WTC11 (cell line): ENCODE data around the gene EDC4. TPM values are rescaled to one million over a fixed set of nuclear protein-coding genes. Genes with fewer than 3 reads are reported as not detected.

Source experiments
- ATAC-seq: fragments of 200-7000 bp; cut with Tn5 transposase; 2 replicates; pipeline ENCODE4 v1.10.0; 2021; ENCODE audit warnings: mild to moderate bottlenecking, moderate library complexity
- CTCF ChIA-PET: fragments of 300-600 bp; sonication (Branson Sonifier 250); formaldehyde crosslinking; loops from one replicate; lab custom pipeline; 2021; ENCODE audit warnings: antibody characterized with exemption; lab: Charles Lee
- POLR2A ChIA-PET: fragments of 350-600 bp; sonication (Branson Sonifier 250); formaldehyde crosslinking; loops from one replicate; lab custom pipeline; 2021; ENCODE audit warnings: antibody characterized with exemption; lab: Charles Lee
- DNase-seq: peaks from one replicate; pipeline ENCODE4 v3.0.0; 2021; ENCODE audit warnings: low spot score
- H3K27ac Mint-ChIP-seq: 2 replicates; pipeline ENCODE4 v1.8.0; 2021; ENCODE audit warnings: mixed read lengths
- H3K27me3 Mint-ChIP-seq: 2 replicates; pipeline ENCODE4 v1.8.0; 2021; ENCODE audit warnings: low read depth, mild to moderate bottlenecking, moderate library complexity, mixed read lengths
- H3K36me3 Mint-ChIP-seq: 2 replicates; pipeline ENCODE4 v1.8.0; 2021; ENCODE audit warnings: mixed read lengths
- H3K4me1 Mint-ChIP-seq: 2 replicates; pipeline ENCODE4 v1.8.0; 2022; ENCODE audit warnings: mixed read lengths
- H3K4me3 Mint-ChIP-seq: 2 replicates; pipeline ENCODE4 v1.8.0; 2021; ENCODE audit warnings: mild to moderate bottlenecking, moderate library complexity, mixed read lengths
- H3K9me3 Mint-ChIP-seq: 2 replicates; pipeline ENCODE4 v1.8.0; 2021; ENCODE audit warnings: mixed read lengths
- ATF6 ChIP-seq: sonication (generic); formaldehyde crosslinking; IDR thresholded peaks from 2 replicates; pipeline ENCODE4 v1.8.1; 2023; ENCODE audit warnings: mild to moderate bottlenecking, missing genetic modification reagents
- E2F5 ChIP-seq: sonication (generic); formaldehyde crosslinking; IDR thresholded peaks from 2 replicates; pipeline ENCODE4 v1.8.1; 2022; ENCODE audit warnings: mild to moderate bottlenecking, moderate library complexity, missing genetic modification reagents
- EMX1 ChIP-seq: fragments of 250-450 bp; sonication (Bioruptor Pico); IDR thresholded peaks from 2 replicates; pipeline ENCODE4 v1.8.0; 2021; ENCODE audit warnings: mild to moderate bottlenecking
- FOXJ3 ChIP-seq: sonication (generic); formaldehyde crosslinking; IDR thresholded peaks from 2 replicates; pipeline ENCODE4 v1.9.0; 2021; ENCODE audit warnings: missing genetic modification reagents, mild to moderate bottlenecking, borderline replicate concordance
- GABPB1 ChIP-seq: sonication (generic); formaldehyde crosslinking; IDR thresholded peaks from 2 replicates; pipeline ENCODE4 v1.8.1; 2023; ENCODE audit warnings: mild to moderate bottlenecking, missing genetic modification reagents
- GTF2I ChIP-seq: fragments of 250-450 bp; sonication (Bioruptor Pico); conservative IDR thresholded peaks from 2 replicates; pipeline ENCODE4 v1.4.0; 2021; ENCODE audit warnings: mild to moderate bottlenecking
- HMGXB4 ChIP-seq: sonication (generic); formaldehyde crosslinking; IDR thresholded peaks from 2 replicates; pipeline ENCODE4 v1.8.1; 2023; ENCODE audit warnings: mild to moderate bottlenecking, moderate library complexity, missing genetic modification reagents
- SMAD3 ChIP-seq: sonication (generic); formaldehyde crosslinking; IDR thresholded peaks from 2 replicates; pipeline ENCODE4 v1.8.0; 2022; ENCODE audit warnings: missing genetic modification reagents, mild to moderate bottlenecking, borderline replicate concordance
- SOX15 ChIP-seq: fragments of 250-450 bp; sonication (Bioruptor Pico); IDR thresholded peaks from 2 replicates; pipeline ENCODE4 v1.9.0; 2021; ENCODE audit warnings: mild to moderate bottlenecking
- TEAD1 ChIP-seq: sonication (generic); formaldehyde crosslinking; IDR thresholded peaks from 2 replicates; pipeline ENCODE4 v1.8.0; 2022; ENCODE audit warnings: mild to moderate bottlenecking, missing genetic modification reagents
- ZSCAN18 ChIP-seq: fragments of 250-450 bp; sonication (Bioruptor Pico); IDR thresholded peaks from 2 replicates; pipeline ENCODE4 v2.1.2; 2022; ENCODE audit warnings: mild to moderate bottlenecking, moderate library complexity
- total RNA-seq: library from RNA; stranded (reverse); gene quantifications from 3 replicates; pipeline ENCODE4 v1.2.3, GENCODE V29; 2021
- TF ChIP-seq, protein P1 (sequence below): sonication (generic); formaldehyde crosslinking; IDR thresholded peaks from 2 replicates; pipeline ENCODE4 v1.8.0; 2022; ENCODE audit warnings: mild to moderate bottlenecking, missing genetic modification reagents
- TF ChIP-seq, protein P2 (sequence below): sonication (generic); formaldehyde crosslinking; IDR thresholded peaks from 2 replicates; pipeline ENCODE4 v1.8.1; 2023; ENCODE audit warnings: mild to moderate bottlenecking, missing genetic modification reagents, borderline replicate concordance

EDC4 gene
- total RNA-seq, 1 experiment from 2014 or later = 83.7 TPM

DNA sequence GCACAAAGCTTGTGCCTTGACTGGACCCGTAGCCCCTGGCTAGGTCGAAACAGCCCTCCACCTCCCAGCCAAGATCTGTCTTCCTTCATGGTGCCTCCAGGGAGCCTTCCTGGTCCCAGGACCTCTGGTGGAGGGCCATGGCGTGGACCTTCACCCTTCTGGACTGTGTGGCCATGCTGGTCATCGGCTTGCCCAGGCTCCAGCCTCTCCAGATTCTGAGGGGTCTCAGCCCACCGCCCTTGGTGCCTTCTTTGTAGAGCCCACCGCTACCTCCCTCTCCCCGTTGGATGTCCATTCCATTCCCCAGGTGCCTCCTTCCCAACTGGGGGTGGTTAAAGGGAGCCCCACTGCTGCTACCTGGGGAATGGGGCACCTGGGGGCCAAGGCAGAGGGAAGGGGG is 55.3 kb downstream of the EDC4 start:
- no peaks in the 10 kb centered on the region for H3K36me3 Mint-ChIP-seq
- POLR2A ChIA-PET = interaction anchor here (0.9 to 1.1 kb wide), 2 partner anchors 11 to 44 kb away, joined by 3 to 6 read pairs; partner anchors contain the start of gene NRN1L
- H3K4me3 Mint-ChIP-seq = no peak overlapping the region
- DNase-seq = no peak
- TF ChIP-seq E2F5 (CRISPR knock-in tag) = no peak
- TF ChIP-seq ZSCAN18 = no peak
- TF ChIP-seq SMAD3 = no peak
- TF ChIP-seq, protein P1, sequence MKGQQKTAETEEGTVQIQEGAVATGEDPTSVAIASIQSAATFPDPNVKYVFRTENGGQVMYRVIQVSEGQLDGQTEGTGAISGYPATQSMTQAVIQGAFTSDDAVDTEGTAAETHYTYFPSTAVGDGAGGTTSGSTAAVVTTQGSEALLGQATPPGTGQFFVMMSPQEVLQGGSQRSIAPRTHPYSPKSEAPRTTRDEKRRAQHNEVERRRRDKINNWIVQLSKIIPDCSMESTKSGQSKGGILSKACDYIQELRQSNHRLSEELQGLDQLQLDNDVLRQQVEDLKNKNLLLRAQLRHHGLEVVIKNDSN (CRISPR knock-in tag) = no peak
- TF ChIP-seq, protein P2, sequence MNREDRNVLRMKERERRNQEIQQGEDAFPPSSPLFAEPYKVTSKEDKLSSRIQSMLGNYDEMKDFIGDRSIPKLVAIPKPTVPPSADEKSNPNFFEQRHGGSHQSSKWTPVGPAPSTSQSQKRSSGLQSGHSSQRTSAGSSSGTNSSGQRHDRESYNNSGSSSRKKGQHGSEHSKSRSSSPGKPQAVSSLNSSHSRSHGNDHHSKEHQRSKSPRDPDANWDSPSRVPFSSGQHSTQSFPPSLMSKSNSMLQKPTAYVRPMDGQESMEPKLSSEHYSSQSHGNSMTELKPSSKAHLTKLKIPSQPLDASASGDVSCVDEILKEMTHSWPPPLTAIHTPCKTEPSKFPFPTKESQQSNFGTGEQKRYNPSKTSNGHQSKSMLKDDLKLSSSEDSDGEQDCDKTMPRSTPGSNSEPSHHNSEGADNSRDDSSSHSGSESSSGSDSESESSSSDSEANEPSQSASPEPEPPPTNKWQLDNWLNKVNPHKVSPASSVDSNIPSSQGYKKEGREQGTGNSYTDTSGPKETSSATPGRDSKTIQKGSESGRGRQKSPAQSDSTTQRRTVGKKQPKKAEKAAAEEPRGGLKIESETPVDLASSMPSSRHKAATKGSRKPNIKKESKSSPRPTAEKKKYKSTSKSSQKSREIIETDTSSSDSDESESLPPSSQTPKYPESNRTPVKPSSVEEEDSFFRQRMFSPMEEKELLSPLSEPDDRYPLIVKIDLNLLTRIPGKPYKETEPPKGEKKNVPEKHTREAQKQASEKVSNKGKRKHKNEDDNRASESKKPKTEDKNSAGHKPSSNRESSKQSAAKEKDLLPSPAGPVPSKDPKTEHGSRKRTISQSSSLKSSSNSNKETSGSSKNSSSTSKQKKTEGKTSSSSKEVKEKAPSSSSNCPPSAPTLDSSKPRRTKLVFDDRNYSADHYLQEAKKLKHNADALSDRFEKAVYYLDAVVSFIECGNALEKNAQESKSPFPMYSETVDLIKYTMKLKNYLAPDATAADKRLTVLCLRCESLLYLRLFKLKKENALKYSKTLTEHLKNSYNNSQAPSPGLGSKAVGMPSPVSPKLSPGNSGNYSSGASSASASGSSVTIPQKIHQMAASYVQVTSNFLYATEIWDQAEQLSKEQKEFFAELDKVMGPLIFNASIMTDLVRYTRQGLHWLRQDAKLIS (CRISPR knock-in tag) = no peak
- TF ChIP-seq FOXJ3 = no peak
- TF ChIP-seq EMX1 = no peak
- TF ChIP-seq ATF6 (CRISPR knock-in tag) = no peak
- no peak for TF ChIP-seq SOX15 (CRISPR knock-in tag)
- no peak for TF ChIP-seq GABPB1 (CRISPR knock-in tag)
- TF ChIP-seq GTF2I (CRISPR knock-in tag) = no peak
- TF ChIP-seq HMGXB4 (CRISPR knock-in tag) = no peak
- TF ChIP-seq TEAD1 (CRISPR knock-in tag) = no peak
- TF ChIP-seq, all 79 proteins: peak for 0
- no peak for ATAC-seq
- Mint-ChIP-seq H3K9me3 (no peaks in the 10 kb centered on the region), H3K27ac (0 out of 2 replicates have a peak overlapping the region, but pooled peaks have one; percentile 78), H3K4me1 (peaks cover 14% of the 10 kb centered on the region), H3K27me3 (no peaks in the 10 kb centered on the region)
- CTCF ChIA-PET = interaction anchor here (0.6 to 9.2 kb wide), 10 partner anchors 13 to 255 kb away, joined by 3 to 144 read pairs (median 3); partner anchors contain the start of gene NRN1L
